Ishikawa (cell line): ENCODE measurements around the gene SEC24C.

Experiments
- CEBPB ChIP-seq: IDR thresholded peaks from 2 replicates; pipeline ENCODE4 v1.6.1; 2012
- CREB1 ChIP-seq: IDR thresholded peaks from 2 replicates; pipeline ENCODE4 v1.6.1; 2012; ENCODE audit warnings: low read depth
- EGR1 ChIP-seq: IDR thresholded peaks from 2 replicates; pipeline ENCODE4 v1.6.1; 2012
- EP300 ChIP-seq: IDR thresholded peaks from 2 replicates; pipeline ENCODE4 v1.6.1; 2012; ENCODE audit warnings: borderline replicate concordance
- FOXM1 ChIP-seq: IDR thresholded peaks from 2 replicates; pipeline ENCODE4 v1.6.1; 2012; ENCODE audit warnings: low read depth, borderline replicate concordance
- MAX ChIP-seq: IDR thresholded peaks from 2 replicates; pipeline ENCODE4 v1.6.1; 2012
- NFIC ChIP-seq: IDR thresholded peaks from 2 replicates; pipeline ENCODE4 v1.6.1; 2012
- RAD21 ChIP-seq: IDR thresholded peaks from 2 replicates; pipeline ENCODE4 v1.6.1; 2012; ENCODE audit warnings: low read depth
- REST ChIP-seq: IDR thresholded peaks from 2 replicates; pipeline ENCODE4 v1.6.1; 2012; ENCODE audit warnings: low read depth, mild to moderate bottlenecking
- TAF1 ChIP-seq: IDR thresholded peaks from 2 replicates; pipeline ENCODE4 v1.6.1; 2012; ENCODE audit warnings: low read depth, mild to moderate bottlenecking
- TCF12 ChIP-seq: IDR thresholded peaks from 2 replicates; pipeline ENCODE4 v1.6.1; 2012; ENCODE audit warnings: low read depth
- TEAD4 ChIP-seq: IDR thresholded peaks from 2 replicates; pipeline ENCODE4 v1.6.1; 2012
- USF1 ChIP-seq: IDR thresholded peaks from 2 replicates; pipeline ENCODE4 v1.6.1; 2012
- YY1 ChIP-seq: IDR thresholded peaks from 2 replicates; pipeline ENCODE4 v1.6.1; 2012; ENCODE audit warnings: low read depth
- ZBTB7A ChIP-seq: IDR thresholded peaks from 2 replicates; pipeline ENCODE4 v1.6.1; 2012; ENCODE audit warnings: low read depth

The SEC24C gene

GRCh38 chr10:73802276-73802991, 58.3 kb downstream of the SEC24C start:
- TF ChIP-seq EP300 (no peak), FOXM1 (no peak), RAD21 (no peak), CEBPB (no peak), ZBTB7A (no peak), CREB1 (no peak), TEAD4 (no peak), NFIC (no peak), TCF12 (no peak), MAX (no peak), USF1 (no peak), REST (no peak), YY1 (no peak), TAF1 (no peak), EGR1 (no peak)

GRCh38 chr10:73803680-73804286, 59.6 kb downstream of the SEC24C start:
- TF ChIP-seq USF1, result no peak
- no peak for TF ChIP-seq NFIC
- no peak for TF ChIP-seq EGR1
- TF ChIP-seq EP300, result no peak
- TF ChIP-seq TCF12, result no peak
- no peak for TF ChIP-seq CEBPB
- no peak for TF ChIP-seq MAX
- no peak for TF ChIP-seq CREB1
- no peak for TF ChIP-seq YY1
- TF ChIP-seq RAD21, result no peak
- no peak for TF ChIP-seq FOXM1
- no peak for TF ChIP-seq TEAD4
- no peak for TF ChIP-seq ZBTB7A
- TF ChIP-seq REST, result no peak
- no peak for TF ChIP-seq TAF1

- TF ChIP-seq EP300, result no peak
- TF ChIP-seq YY1, result no peak
- no peak for TF ChIP-seq NFIC
- TF ChIP-seq EGR1, result no peak
- no peak for TF ChIP-seq TCF12
- TF ChIP-seq MAX, result no peak
- TF ChIP-seq CREB1, result no peak
Observed at GRCh38 chr10:73806176-73806950, 62.2 kb downstream of the SEC24C start.

GRCh38 chr10:73807471-73807870, 63.3 kb downstream of the SEC24C start:
- TF ChIP-seq EP300 (no peak), TEAD4 (no peak), YY1 (no peak), TCF12 (no peak), MAX (no peak), CEBPB (no peak), ZBTB7A (no peak), CREB1 (no peak), REST (no peak), NFIC (no peak), RAD21 (no peak)
